Activated CD4-positive, alpha-beta T cell treated with anti-CD3 and anti-CD28 coated beads, Interleukin-2, amount 10 ng/mL, durations not matched to agents 24 days and 14 days (primary cell): Measurements from ENCODE around the gene ELAPOR1. TPM values are rescaled to one million over a fixed set of nuclear protein-coding genes. Genes with fewer than 3 reads are reported as not detected.

Experiments used
- DNase-seq: peaks from one replicate; pipeline ENCODE4 v3.0.0; 2022
- H3K27ac Mint-ChIP-seq: one replicate; pipeline ENCODE4 v1.8.0; 2022; ENCODE audit warnings: mild to moderate bottlenecking, mixed read lengths
- H3K27me3 Mint-ChIP-seq: one replicate; pipeline ENCODE4 v1.8.0; 2022; ENCODE audit warnings: mixed read lengths
- H3K36me3 Mint-ChIP-seq: one replicate; pipeline ENCODE4 v1.8.0; 2022; ENCODE audit warnings: low read depth, mild to moderate bottlenecking, mixed read lengths
- H3K4me1 Mint-ChIP-seq: one replicate; pipeline ENCODE4 v1.8.0; 2021; ENCODE audit warnings: mixed read lengths
- H3K4me3 Mint-ChIP-seq: one replicate; pipeline ENCODE4 v1.8.0; 2022; ENCODE audit warnings: mild to moderate bottlenecking, moderate library complexity, mixed read lengths
- H3K9me3 Mint-ChIP-seq: one replicate; pipeline ENCODE4 v1.8.0; 2021; ENCODE audit warnings: mixed read lengths
- intact Hi-C: fragments of 100-400 bp; cut with micrococcal nuclease; formaldehyde crosslinking; loops from one replicate; pipeline ENCODE4 v1.15.1; 2023
- total RNA-seq: library from RNA; stranded (reverse); gene quantifications from 2 replicates; pipeline ENCODE4 v1.2.3, GENCODE V29; 2022

ELAPOR1 gene
- total RNA-seq, 1 donor from 2014 or later, result 32.0 TPM

- peaks cover 4% of the 10 kb centered on the region for H3K9me3 Mint-ChIP-seq
- no peak overlapping the region for H3K4me3 Mint-ChIP-seq
- intact Hi-C loops, result loop anchor here (1.0 to 10.0 kb wide), 9 partner anchors 11 to 417 kb away; partner anchors contain the start of genes ATXN7L2, PRPF38B, STXBP3 and TMEM167B
- no peak for DNase-seq
- peaks cover 24% of the 10 kb centered on the region for H3K27me3 Mint-ChIP-seq
- H3K36me3 Mint-ChIP-seq, result peaks cover 4% of the 10 kb centered on the region
- no peak overlapping the region for H3K27ac Mint-ChIP-seq
- H3K4me1 Mint-ChIP-seq, result peaks cover 40% of the 10 kb centered on the region
These were observed 2.4 kb upstream of the ELAPOR1 start for GRCh38 chr1:109111386-109112055.

GRCh38 chr1:109112056-109112651 is 1.8 kb upstream of the ELAPOR1 start:
- intact Hi-C loops, result loop anchor here (1.0 to 10.0 kb wide), 9 partner anchors 12 to 417 kb away; partner anchors contain the start of genes ATXN7L2, PRPF38B, STXBP3 and TMEM167B
- DNase-seq, result peak; percentile 67
- H3K27ac Mint-ChIP-seq, result peak overlapping the region; percentile 89
- peaks cover 22% of the 10 kb centered on the region for H3K27me3 Mint-ChIP-seq
- H3K4me1 Mint-ChIP-seq, result peaks cover 39% of the 10 kb centered on the region
- peak overlapping the region; percentile 84 for H3K4me3 Mint-ChIP-seq
- peaks cover 4% of the 10 kb centered on the region for H3K36me3 Mint-ChIP-seq
- H3K9me3 Mint-ChIP-seq, result peaks cover 4% of the 10 kb centered on the region

GRCh38 chr1:109112652-109113285 is 1.1 kb upstream of the ELAPOR1 start:
- Mint-ChIP-seq H3K27me3 (peaks cover 19% of the 10 kb centered on the region), H3K4me1 (peaks cover 39% of the 10 kb centered on the region), H3K36me3 (peaks cover 4% of the 10 kb centered on the region), H3K9me3 (peaks cover 4% of the 10 kb centered on the region), H3K27ac (peak overlapping the region; percentile 89), H3K4me3 (peak overlapping the region; percentile 84)
- intact Hi-C loops, result loop anchor here (1.0 to 10.0 kb wide), 9 partner anchors 12 to 418 kb away; partner anchors contain the start of genes ATXN7L2, PRPF38B, STXBP3 and TMEM167B
- peak; percentile 97 for DNase-seq

GRCh38 chr1:109114342-109114674 is 393 bp downstream of the ELAPOR1 start:
- Mint-ChIP-seq H3K27ac (peak overlapping the region; percentile 82), H3K36me3 (peaks cover 7% of the 10 kb centered on the region), H3K9me3 (peaks cover 4% of the 10 kb centered on the region), H3K27me3 (peaks cover 15% of the 10 kb centered on the region), H3K4me1 (peaks cover 39% of the 10 kb centered on the region), H3K4me3 (peak overlapping the region; percentile 84)
- DNase-seq, result no peak
- intact Hi-C loops, result loop anchor here (5.0 to 10.0 kb wide), 3 partner anchors 367 to 420 kb away; partner anchors contain the start of genes ATXN7L2, PRPF38B and STXBP3

- H3K36me3 Mint-ChIP-seq, result peaks cover 7% of the 10 kb centered on the region
- peaks cover 4% of the 10 kb centered on the region for H3K9me3 Mint-ChIP-seq
- peak overlapping the region; percentile 54 for H3K4me3 Mint-ChIP-seq
- DNase-seq, result no peak
- intact Hi-C loops, result loop anchor here (1.0 to 10.0 kb wide), 5 partner anchors 24 to 421 kb away; partner anchors contain the start of genes ATXN7L2, PRPF38B and SARS1
- H3K27me3 Mint-ChIP-seq, result peaks cover 8% of the 10 kb centered on the region
- H3K4me1 Mint-ChIP-seq, result peaks cover 36% of the 10 kb centered on the region
- H3K27ac Mint-ChIP-seq, result peak overlapping the region; percentile 95
These were observed 1.8 kb downstream of the ELAPOR1 start for GRCh38 chr1:109115685-109116084.

GRCh38 chr1:109116286-109116685 is 2.4 kb downstream of the ELAPOR1 start:
- H3K4me1 Mint-ChIP-seq, result peaks cover 36% of the 10 kb centered on the region
- peak overlapping the region; percentile 95 for H3K27ac Mint-ChIP-seq
- H3K9me3 Mint-ChIP-seq, result peaks cover 4% of the 10 kb centered on the region
- intact Hi-C loops, result loop anchor here (1.0 to 10.0 kb wide), 4 partner anchors 46 to 421 kb away; partner anchors contain the start of genes ATXN7L2, PRPF38B and SARS1
- peaks cover 7% of the 10 kb centered on the region for H3K36me3 Mint-ChIP-seq
- no peak for DNase-seq
- H3K4me3 Mint-ChIP-seq, result peak overlapping the region; percentile 54
- H3K27me3 Mint-ChIP-seq, result peaks cover 5% of the 10 kb centered on the region

GRCh38 chr1:109118089-109118488 is 4.2 kb downstream of the ELAPOR1 start:
- intact Hi-C loops, result loop anchor here (5.0 to 10.0 kb wide), 3 partner anchors 94 to 423 kb away; partner anchors contain the start of genes ATXN7L2, PRPF38B and SARS1
- no peak for DNase-seq
- no peak overlapping the region for H3K27ac Mint-ChIP-seq
- H3K36me3 Mint-ChIP-seq, result peaks cover 7% of the 10 kb centered on the region
- no peak overlapping the region for H3K4me3 Mint-ChIP-seq
- peaks cover 2% of the 10 kb centered on the region for H3K27me3 Mint-ChIP-seq
- peaks cover 4% of the 10 kb centered on the region for H3K9me3 Mint-ChIP-seq
- H3K4me1 Mint-ChIP-seq, result peaks cover 26% of the 10 kb centered on the region

- H3K4me1 Mint-ChIP-seq, result peaks cover 9% of the 10 kb centered on the region
- H3K27ac Mint-ChIP-seq, result no peak overlapping the region
- no peak for DNase-seq
- H3K36me3 Mint-ChIP-seq, result peaks cover 6% of the 10 kb centered on the region
- peaks cover 4% of the 10 kb centered on the region for H3K9me3 Mint-ChIP-seq
- intact Hi-C loops, result no loop called here
- no peaks in the 10 kb centered on the region for H3K27me3 Mint-ChIP-seq
- H3K4me3 Mint-ChIP-seq, result no peak overlapping the region
These were observed 6.4 kb downstream of the ELAPOR1 start for GRCh38 chr1:109120356-109120755.

GRCh38 chr1:109131059-109131458 is 17.1 kb downstream of the ELAPOR1 start:
- H3K27ac Mint-ChIP-seq, result no peak overlapping the region
- no peaks in the 10 kb centered on the region for H3K36me3 Mint-ChIP-seq
- H3K27me3 Mint-ChIP-seq, result no peaks in the 10 kb centered on the region
- H3K4me3 Mint-ChIP-seq, result no peak overlapping the region
- intact Hi-C loops, result no loop called here
- H3K4me1 Mint-ChIP-seq, result peaks cover 15% of the 10 kb centered on the region
- H3K9me3 Mint-ChIP-seq, result no peaks in the 10 kb centered on the region
- DNase-seq, result no peak

GRCh38 chr1:109131800-109132199 is 17.9 kb downstream of the ELAPOR1 start:
- Mint-ChIP-seq H3K9me3 (no peaks in the 10 kb centered on the region), H3K4me3 (no peak overlapping the region), H3K27me3 (no peaks in the 10 kb centered on the region), H3K4me1 (peaks cover 16% of the 10 kb centered on the region), H3K36me3 (no peaks in the 10 kb centered on the region), H3K27ac (no peak overlapping the region)
- no peak for DNase-seq
- intact Hi-C loops, result no loop called here

GRCh38 chr1:109133002-109133706 is 19.2 kb downstream of the ELAPOR1 start:
- Mint-ChIP-seq H3K4me3 (no peak overlapping the region), H3K9me3 (no peaks in the 10 kb centered on the region), H3K36me3 (no peaks in the 10 kb centered on the region), H3K27ac (no peak overlapping the region), H3K4me1 (peaks cover 16% of the 10 kb centered on the region), H3K27me3 (no peaks in the 10 kb centered on the region)
- DNase-seq, result no peak
- intact Hi-C loops, result no loop called here

- no peak overlapping the region for H3K4me3 Mint-ChIP-seq
- peaks cover 16% of the 10 kb centered on the region for H3K4me1 Mint-ChIP-seq
- no peaks in the 10 kb centered on the region for H3K9me3 Mint-ChIP-seq
- DNase-seq, result no peak
- H3K36me3 Mint-ChIP-seq, result no peaks in the 10 kb centered on the region
- intact Hi-C loops, result no loop called here
- no peak overlapping the region for H3K27ac Mint-ChIP-seq
- H3K27me3 Mint-ChIP-seq, result no peaks in the 10 kb centered on the region
These were observed 19.9 kb downstream of the ELAPOR1 start for GRCh38 chr1:109133815-109134214.

GRCh38 chr1:109134423-109134822 is 20.5 kb downstream of the ELAPOR1 start:
- H3K36me3 Mint-ChIP-seq, result no peaks in the 10 kb centered on the region
- intact Hi-C loops, result no loop called here
- DNase-seq, result no peak
- H3K4me3 Mint-ChIP-seq, result peak overlapping the region; percentile 7
- no peaks in the 10 kb centered on the region for H3K9me3 Mint-ChIP-seq
- H3K27ac Mint-ChIP-seq, result no peak overlapping the region
- H3K4me1 Mint-ChIP-seq, result peaks cover 16% of the 10 kb centered on the region
- H3K27me3 Mint-ChIP-seq, result no peaks in the 10 kb centered on the region
